GM19240 (cell line): Measurements from ENCODE around the gene TTLL5.
"Not testable (repeated sequence)": the region's sequence is repeated elsewhere in the genome, so short reads cannot be mapped to it uniquely, and the experiment has no call there.

Experiments used
- DNase-seq: peaks from one replicate; pipeline ENCODE4 v3.0.0; 2011; ENCODE audit warnings: low spot score; ENCODE audit not compliant: insufficient read length

The TTLL5 gene

DNA sequence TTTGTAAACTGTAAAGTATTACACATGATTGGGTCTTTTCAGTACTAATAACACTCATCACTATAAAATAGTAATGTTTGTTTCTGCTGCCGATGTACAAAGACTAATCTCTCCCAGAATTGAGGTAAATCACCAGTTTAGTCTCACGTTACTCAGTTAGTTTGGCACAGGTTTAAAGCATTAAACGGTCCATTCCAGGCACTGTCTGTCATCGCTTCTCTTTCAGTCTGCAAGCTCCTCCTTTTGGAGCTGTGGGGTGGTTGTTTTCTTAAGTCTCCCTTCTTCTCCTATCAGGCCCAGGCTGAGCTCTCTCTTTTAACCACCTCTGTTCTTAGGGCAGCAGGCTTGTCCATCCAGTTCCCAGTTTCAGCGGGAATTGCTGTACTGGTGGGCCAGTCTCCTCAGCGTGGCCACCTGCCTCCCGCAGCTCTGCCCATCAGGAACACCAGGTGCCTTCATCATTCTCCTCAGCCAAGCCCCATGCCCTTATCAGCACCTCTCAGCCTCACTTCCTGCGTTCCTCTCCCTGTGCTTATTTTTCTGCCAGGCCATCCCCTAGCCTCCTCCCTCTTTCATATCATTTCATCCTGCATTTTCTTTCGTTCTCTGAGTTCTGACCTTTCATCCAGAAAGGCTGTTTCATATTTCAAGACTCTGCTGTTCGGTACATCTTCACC lies 171.7 kb downstream of the TTLL5 start:
- no peak for DNase-seq

DNA sequence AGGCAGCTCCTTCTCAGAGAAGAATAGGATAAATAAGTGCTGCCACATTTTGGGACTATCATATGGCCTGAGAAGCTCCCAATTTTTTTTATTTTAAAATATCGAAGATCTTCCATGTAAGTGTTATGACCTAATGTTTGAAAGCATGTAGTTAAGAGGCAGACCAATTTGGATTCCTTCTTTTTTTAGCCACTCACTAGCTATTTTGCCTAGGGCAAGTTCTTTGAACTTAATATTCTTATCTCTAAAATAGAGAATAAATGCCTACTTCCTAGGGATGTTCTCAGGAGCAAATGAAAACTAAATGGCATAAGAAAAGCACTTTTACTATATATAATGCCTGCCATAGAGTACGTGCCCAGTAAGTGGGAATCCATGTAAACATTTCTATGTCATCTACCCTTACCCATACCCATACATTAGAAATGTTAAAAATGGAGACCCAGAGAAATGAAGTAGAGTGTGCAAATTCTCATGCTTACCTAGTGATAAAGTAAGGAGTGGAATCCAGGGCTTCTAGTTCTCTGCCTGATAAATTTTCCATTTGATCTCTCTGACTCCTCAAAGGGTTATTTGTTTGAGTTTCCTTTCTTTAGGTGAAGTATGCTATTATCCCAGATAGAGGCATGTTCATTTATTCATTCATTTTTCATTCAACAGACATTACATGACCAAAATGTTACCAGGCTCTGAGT lies 172.4 kb downstream of the TTLL5 start:
- DNase-seq, result no peak

DNA sequence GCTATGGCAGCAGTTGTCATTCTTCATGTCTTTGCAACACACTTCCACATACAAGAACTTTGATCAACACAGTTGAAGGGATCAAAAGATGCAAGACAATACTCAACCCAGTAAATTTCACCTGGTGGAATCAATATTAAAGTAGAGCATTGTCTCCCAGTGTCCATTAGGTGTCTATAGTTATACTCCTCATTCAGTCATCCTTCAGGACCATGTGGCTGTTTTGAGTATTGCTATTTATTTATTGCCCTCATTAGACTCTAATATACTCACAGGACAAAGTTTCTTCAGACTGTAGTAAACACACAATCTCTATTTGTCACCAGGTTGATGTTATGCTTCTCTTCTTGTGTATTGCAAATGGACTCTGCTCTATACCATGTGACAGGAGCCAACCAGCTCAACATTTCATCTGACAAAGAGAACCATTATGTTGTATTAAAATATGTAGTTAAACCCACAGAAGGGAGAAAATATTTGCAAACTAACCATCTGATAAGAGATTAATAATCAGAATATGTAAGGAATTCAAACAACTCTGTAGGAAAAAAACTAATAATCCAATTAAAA lies 174.2 kb downstream of the TTLL5 start:
- DNase-seq, result no peak

DNA sequence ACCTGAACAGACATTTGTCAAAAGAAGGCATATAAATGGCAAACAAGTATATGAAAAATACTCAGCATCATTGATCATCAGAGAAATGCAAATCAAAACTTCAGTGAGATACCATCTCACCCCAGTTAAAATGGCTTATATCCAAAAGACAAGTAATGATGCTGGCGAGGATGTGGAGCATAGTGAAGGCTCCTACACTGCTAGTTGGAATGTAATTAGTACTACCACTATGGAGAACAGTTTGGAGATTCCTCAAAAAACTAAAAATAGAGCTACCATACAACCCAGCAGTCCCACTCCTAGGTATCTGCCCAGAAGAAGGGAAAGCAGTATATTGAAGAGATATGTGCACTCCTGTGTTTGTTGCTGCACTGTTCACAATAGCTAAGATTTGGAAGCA lies 174.7 kb downstream of the TTLL5 start:
- DNase-seq, result no peak

DNA sequence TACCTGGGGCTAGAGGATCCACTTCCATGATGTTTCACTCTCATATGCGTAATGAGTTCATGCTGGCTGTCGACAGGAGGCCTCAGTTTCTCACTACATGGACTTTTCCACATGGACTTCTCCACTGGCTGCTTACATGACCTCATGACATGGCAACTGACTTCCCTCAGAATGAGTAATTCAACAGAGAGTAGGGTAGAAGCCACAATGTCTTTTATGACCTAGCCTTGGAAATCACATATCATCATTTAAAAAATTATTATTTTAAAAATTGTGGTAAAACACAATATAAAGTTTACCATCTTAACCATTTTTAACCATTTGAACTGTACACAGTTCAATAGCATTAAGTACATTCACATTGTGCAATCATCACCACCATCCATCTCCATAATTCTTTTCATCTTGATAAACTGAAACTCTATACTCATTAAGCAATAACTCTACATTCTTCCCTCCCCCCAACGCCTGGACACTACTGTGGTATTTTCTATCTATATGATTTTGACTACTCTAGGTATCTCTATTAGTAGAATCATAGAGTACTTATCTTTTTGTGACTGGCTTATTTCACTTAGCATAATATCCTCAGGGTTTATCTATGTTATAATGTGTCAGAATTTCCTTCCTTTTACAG lies 176.2 kb downstream of the TTLL5 start:
- no peak for DNase-seq

DNA sequence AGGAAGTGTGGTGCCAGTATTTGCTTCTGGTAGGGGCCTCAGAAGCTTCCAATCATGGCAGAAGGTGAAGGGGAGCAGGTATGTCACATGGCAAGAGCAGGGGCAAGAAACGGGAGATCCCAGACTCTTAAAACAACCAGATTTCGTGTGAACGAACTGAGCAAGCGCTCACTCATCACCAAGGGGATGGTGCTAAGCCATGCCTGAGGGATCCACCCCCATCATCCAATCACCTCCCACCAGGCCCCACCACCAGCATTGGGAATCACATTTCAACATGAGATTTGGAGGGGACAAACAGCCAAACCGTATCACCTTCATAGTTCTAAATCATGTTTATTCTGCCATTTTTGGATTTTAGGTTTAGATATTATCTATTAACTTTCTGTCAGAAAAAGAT lies 179.9 kb downstream of the TTLL5 start:
- no peak for DNase-seq

DNA sequence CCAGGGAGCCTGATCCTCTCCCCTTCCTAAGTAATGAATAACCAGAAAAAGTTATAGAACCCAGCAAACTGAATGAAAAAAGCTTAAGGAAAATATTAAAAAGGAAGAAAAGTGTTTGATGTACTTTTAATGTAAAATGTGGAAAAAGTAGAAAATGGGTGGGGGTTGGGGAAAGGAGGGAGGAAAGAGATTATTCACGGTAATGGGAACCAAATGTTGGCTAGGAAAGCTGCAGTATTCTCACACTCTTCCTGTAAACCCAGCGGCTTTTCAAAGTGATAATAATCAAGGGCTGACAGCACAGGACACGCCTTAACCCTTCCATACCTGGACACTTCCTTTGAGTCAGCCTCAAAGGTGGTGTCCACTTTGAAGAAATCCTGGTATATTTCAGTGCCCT lies 181.5 kb downstream of the TTLL5 start:
- no peak for DNase-seq

DNA sequence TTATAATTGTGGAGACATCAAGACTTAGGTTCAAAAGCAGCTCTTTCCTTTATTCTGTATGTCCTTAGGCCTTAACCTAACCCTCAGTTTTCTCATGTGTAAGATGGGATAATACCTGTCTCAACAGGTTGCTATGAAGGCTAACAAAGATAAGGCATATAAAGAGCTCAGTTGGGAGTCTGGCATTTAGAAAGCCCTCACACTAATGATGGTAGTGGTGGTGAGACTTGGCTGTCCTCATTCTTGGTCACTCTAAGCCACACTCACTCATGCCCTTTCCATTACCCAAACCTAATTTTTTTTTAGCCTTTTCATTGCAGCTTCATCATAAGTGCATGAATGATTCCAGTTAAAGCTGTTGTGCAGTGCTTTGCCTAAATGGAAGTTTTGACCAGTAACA lies 183.4 kb downstream of the TTLL5 start:
- DNase-seq, result no peak

DNA sequence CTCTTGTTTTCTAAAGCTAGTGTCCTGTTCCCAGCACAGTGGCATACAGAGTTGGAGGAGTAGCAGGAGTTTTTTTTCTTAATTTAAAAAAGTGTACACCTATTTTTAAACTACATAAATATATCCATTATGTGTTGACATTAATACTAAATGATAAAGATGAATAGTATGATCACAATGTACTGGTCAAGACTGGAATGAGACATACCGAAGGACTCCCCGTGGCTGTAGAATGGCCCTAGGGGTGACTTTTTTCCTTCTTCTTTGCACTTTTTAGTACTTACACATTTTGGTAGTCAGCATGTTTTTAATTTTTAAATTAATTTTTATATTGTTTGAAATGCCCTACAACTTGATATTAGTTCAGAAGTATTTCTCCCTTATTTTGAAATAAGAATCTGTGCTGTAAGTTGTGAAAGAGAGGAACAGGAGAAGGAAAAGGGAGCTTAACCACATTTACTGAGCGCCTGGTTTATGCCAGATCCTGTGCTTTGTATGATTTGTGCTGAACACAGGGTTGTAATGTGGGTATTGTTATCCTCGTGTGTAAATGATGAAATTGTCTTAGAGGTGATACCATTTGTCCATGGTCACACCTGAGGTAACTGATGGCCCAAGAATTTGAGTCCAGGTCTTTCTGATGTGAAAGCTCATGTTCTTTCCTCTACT lies 184.2 kb downstream of the TTLL5 start:
- no peak for DNase-seq

DNA sequence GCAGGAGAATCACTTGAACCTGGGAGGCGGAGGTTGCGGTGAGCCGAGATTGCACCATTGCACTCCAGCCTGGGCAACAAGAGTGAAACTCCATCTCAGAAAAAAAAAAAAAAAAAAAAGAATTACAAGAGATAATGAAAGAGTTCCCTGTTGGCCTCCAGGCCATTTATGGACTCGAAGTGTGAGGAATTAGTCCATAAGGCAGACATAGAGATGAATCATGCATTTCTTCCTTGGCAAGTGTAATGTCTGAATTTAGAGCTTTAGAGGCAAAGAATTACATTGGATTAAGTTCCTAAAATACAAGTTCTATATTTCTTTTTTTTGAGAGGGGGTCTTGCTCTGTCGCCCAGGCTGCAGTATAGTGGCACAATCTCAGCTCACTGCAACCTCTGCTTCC lies 185.6 kb downstream of the TTLL5 start:
- DNase-seq, result not testable (repeated sequence)

DNA sequence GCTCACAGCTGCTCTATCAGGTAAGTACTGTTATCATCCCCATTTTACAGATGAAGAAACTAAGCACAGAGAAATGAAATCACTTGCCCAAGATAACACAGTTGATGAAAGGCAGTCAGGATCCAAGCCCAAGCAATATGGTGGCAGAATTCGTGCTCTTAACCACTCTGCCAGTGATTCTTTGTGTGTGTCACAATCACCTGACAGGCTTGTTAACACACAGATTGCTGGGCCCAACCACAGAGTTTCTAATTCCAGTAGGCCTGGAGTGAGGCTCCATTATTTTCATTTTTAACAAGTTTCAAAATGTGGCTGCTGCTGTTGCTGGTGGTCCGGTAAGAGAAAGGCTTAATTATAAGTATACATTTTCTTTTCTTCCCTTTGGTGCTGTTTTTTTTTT lies 186.5 kb downstream of the TTLL5 start:
- DNase-seq, result no peak

DNA sequence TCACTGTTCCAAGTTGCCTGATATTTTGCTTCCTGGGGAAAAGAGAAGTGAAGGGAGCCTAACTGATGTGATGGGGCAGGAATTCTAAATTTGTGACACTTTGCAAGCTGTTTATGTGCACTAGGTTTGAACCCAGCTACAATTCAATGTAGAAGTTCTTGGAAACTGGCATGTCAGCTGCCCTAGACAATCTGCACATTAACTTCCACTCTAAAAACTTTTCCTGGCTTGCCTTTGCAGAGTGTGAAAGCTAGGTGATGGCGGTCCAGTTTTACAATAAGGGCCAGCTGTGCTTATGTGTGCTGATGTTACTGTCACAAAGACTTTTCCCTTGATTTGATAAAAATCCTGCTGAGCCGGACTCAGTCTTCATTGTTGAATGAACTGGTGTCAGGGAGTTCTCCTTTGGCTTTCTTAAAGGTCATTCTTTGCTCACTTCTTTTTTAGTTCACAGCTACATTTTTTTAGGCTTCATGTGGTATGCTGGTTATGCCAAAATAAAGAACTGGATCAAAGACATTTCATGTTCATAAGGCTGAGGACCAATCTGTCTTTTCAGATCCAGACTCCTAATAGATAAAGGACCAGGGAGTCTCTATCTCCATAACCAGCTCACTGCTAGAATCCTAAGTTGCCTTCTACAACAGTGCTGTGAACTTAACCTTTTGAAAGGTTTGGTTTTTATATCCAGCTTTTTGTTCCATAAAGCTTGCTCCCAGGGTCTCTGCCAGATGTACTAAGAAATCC lies 187.3 kb downstream of the TTLL5 start:
- DNase-seq, result no peak

DNA sequence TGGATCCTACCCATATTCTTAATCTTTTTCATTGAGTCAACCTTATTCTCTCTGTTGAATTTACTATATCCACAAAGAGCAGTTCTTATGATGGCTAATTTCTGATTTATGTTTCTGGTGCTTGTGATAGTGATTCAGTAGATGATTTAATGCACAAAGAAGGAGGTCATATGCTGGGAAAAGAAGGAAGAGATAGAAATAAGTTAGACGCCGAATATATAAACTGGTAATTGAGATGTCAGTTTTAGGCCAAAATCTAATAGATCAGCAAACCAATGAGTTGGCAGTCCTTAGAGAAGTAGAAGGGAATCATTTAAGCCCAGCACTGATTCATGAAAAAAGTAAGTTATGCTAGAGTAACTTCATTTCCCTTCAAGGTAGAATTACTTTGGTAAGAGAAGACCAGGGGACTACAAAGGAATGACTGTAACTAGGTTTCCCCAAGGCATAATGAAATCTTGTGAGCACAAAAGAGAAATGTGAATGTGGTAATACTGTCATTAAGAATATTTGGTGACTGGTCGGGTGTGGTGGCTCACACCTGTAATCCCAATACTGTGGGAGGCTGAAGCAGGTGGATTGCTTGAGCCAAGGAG lies 188.4 kb downstream of the TTLL5 start:
- no peak for DNase-seq

DNA sequence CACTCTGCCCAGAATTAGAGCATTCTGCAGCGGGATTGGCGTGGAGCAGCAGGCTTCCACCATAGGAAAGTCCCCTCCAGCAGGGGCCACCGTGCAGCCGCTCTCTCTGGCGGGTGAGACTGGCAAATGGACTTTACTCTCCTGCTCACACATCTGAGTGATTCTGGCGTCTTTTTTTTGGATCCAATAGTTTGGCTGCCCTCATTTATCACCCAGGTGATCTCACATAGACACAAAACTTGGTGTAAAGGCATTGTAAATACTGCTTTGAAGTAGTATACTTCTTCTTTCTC lies 190.5 kb downstream of the TTLL5 start:
- no peak for DNase-seq

DNA sequence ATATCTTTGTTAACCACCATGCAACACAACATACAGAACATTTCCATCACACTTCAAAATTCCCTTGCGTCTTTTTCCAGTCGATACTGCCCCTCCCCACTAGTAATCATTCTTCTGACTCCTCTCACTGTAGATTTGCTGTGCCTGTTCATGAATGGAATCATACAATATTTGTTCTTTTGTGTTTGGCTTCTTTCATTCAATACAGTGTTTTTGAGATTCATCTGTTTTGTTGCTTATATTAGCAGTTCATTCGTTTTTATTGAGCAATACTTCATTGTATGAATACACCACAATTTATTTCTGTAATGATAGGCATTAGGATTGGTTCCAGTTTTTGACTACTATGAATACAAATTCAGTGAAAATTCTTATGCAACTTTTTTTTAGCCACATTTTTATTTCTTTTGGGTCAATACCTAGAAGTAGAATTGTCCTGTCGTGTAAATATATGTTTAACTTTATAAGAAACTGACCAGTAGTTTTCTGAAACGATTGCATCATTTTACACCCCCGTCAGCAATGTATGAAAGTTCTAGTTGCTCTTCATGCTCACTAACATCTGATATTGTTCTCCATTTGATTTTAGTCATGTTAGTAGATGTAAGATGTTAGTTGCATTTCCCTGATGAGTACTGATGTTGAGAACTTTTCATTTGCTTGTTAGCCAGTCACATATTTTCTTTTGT lies 193.2 kb downstream of the TTLL5 start:
- no peak for DNase-seq

DNA sequence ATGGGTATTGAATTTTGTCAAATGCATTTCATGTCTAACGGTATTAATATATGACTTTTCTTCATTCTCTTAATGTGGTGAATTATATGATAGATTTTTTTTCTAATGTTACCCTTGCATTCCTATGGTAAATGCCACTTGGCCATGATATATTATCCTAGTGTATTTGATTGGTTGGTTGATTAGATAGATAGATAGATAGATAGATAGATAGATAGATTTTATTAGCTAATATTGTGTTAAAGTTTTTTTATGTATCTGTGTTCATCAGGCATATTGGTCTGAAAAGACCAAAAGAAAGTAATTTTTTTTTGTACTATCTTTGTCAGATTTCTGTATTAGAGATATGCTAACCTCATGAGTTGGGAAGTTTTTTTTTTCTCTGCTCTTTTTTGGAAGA lies 196.2 kb downstream of the TTLL5 start:
- DNase-seq, result no peak

DNA sequence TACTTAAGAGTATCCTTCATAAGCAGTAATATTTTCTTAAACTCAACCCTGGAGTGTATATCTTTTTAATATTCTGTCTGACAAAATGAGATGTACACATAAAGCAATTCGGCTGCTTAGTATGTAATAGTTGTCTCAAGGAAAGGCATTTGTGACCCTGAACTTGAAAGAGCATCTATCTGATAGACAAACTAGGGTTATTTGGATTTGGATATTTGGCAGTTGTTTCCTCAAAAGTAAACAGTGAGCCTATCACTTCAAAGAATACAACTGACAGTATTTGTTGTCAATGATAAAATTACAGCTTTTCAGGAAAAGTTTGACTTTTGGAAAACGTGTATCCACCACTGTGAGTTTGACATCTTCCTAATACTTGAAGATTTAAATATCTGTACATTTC lies 197.3 kb downstream of the TTLL5 start:
- no peak for DNase-seq

DNA sequence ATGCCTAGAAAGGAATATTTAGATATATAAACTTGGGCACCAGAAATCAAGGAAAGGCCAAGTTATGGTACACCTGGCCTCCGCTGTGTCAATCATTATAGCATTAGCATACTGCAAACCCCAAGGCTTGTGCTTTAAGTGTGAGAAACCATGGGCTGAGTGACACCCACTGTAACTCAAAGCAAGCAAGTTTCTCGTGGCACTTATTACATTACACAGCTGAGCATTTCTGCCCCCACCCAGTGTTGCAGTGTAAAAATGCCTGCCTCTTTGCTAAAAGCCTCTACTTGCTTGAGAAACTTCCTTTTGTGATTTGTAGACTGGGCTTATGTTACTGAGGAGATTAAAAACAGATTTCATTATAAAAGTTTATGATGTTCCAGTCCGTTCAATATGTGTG lies 198.7 kb downstream of the TTLL5 start:
- DNase-seq, result no peak

DNA sequence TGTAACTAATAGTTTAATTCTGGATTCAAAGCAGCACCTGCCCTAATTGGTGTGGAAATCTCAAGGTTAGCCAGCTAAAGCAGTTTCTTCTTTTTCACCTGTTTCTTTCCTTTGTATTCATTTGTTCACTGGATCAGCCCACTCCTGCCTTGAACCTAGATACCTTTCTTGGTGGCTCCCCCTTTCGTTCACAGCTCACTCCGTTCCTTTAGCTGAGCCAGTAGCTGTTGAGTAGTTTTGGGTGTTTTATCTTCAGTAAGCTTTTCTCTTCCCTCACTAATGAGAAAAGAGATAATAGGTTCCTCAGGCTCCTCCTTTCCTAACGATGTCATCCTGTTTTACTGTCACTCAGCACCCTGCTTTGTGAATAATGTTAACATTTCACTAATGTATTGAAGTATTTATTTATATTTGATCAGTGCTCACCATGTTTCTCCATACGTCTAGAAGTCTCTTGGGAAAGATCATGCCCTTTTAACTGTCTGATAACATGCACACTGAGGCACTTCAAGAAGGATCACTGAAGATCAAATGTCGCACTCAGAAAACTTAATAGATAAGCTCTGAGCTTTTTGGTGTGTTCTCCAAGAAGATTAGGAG lies 199.6 kb downstream of the TTLL5 start:
- no peak for DNase-seq

DNA sequence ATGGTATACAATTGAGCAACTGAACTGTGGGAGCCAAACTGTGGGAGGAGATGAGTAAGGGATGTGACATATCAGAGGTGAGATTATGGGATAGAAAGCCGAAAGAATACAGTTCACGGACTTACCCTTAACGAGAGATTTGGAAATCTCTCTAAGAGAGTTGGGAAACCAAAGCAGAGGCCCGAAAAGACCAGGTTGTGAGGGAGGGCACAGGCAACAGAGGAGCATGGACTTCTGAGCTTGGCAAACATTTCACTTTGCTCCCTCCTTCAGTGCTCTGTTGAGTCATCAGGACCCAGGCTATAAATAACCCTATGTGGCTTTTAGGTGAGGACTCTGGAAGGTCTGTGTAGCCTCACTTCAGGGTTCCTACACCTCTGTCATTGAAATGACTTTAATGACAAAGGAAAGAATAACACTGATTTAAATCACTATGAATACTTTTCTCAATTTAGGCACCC lies 200.1 kb downstream of the TTLL5 start:
- no peak for DNase-seq
